ENCODE results near the gene TRIM63.

The TRIM63 gene

DNA sequence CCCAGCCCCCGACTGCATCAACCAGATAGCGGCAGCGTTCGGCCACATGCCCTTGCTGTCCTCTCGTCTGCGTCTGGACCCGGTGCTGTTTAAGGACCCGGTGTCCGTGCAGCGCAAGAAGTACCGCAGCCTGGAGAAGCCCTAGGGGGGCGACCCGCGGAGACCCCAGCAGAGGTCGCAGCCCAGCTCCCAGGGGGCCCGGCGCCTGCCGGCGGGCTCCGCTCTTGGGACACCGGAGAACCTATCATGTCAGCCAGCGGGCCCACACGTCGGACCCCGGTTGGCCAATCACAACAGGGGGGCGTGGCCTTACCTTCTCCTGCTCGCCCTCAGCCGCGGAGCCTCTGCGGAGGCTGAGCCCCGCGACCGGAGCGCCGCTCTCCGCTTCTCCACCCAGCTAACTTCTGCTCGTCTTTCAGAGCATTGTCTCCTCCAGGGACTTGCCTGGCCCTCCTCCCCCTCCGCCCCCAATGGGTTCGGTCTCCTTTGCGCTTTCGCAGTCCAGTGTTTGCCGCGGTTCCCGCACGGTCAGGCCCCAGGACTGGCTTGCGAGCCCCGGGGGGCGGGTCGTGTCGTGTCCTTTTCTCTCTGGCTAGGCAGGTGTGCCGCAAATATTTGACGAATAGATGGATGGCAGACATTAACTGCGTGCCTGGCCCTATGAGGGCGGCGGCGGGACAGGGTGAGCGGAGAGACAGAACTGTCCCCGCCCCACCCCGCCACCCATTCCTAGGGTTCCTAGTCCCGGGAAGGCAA is 32.0 kb downstream of the TRIM63 start:
- Histone ChIP-seq H3K27ac (ENCODE audit: low read depth, low read length) (peak overlapping the region; percentile 64), H3K4me3 (ENCODE audit: low read length) (peak overlapping the region; percentile 96), H3K36me3 (ENCODE audit: control insufficient read depth, insufficient read depth, low read length) (no peaks in the 10 kb centered on the region), H3K9ac (ENCODE audit: low read length) (peak overlapping the region; percentile 75), H3K27me3 (ENCODE audit: control insufficient read depth, insufficient read depth, low read length) (no peaks in the 10 kb centered on the region), H3K4me1 (ENCODE audit: control insufficient read depth, insufficient read depth, low read length) (peaks cover 6% of the 10 kb centered on the region)

DNA sequence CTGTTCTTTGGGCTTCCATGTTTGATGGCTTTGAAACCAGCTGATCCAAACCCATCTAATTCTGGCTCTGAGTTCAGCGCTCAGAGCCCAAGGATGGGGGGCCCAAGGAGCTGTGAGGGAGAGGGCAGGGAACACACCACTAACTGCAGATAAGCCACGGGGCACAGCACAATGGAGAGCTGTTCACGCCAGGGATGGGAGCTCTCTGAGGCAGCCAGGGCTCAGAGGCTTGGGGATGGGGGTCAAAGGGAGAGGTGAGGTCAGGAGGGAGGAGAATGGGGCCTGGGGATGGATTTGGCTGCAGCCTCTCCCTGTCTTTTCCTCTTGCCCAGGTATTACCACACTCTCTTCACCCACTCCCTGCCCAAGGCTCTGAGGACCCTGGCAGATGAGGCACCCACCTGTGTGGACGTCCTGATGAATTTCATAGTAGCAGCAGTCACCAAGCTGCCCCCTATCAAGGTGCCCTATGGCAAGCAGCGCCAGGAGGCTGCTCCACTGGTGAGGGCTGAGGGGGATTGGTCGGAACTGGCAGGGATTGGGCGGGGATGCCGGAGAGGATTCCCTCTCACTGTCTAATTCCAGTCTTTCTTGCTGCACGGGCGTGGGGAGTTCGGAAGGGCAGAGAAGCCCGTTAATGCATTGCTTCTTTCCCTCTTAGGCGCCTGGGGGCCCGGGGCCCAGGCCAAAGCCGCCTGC is 32.8 kb downstream of the TRIM63 start:
- Histone ChIP-seq H3K9ac (ENCODE audit: low read length) (no peak overlapping the region), H3K36me3 (ENCODE audit: control insufficient read depth, insufficient read depth, low read length) (no peaks in the 10 kb centered on the region), H3K4me1 (ENCODE audit: control insufficient read depth, insufficient read depth, low read length) (peaks cover 6% of the 10 kb centered on the region), H3K27ac (ENCODE audit: low read depth, low read length) (no peak overlapping the region), H3K4me3 (ENCODE audit: low read length) (peak overlapping the region; percentile 96), H3K27me3 (ENCODE audit: control insufficient read depth, insufficient read depth, low read length) (no peaks in the 10 kb centered on the region)

- H3K36me3 ChIP-seq (ENCODE audit: control insufficient read depth, insufficient read depth, low read length): no peaks in the 10 kb centered on the region
- H3K4me1 ChIP-seq (ENCODE audit: control insufficient read depth, insufficient read depth, low read length): peaks cover 6% of the 10 kb centered on the region
- H3K9ac ChIP-seq (ENCODE audit: low read length): no peak overlapping the region
- no peak overlapping the region for H3K4me3 ChIP-seq (ENCODE audit: low read length)
- no peaks in the 10 kb centered on the region for H3K27me3 ChIP-seq (ENCODE audit: control insufficient read depth, insufficient read depth, low read length)
- H3K27ac ChIP-seq (ENCODE audit: low read depth, low read length): no peak overlapping the region
Observed at GRCh38 chr1:26032656-26033357, 34.6 kb downstream of the TRIM63 start.

- Histone ChIP-seq H3K4me3 (ENCODE audit: low read length) (no peak overlapping the region), H3K36me3 (ENCODE audit: control insufficient read depth, insufficient read depth, low read length) (no peaks in the 10 kb centered on the region), H3K27ac (ENCODE audit: low read depth, low read length) (no peak overlapping the region), H3K4me1 (ENCODE audit: control insufficient read depth, insufficient read depth, low read length) (peaks cover 6% of the 10 kb centered on the region), H3K27me3 (ENCODE audit: control insufficient read depth, insufficient read depth, low read length) (no peaks in the 10 kb centered on the region), H3K9ac (ENCODE audit: low read length) (no peak overlapping the region)
Observed at GRCh38 chr1:26031611-26032220, 35.7 kb downstream of the TRIM63 start.

GRCh38 chr1:26031196-26031595 is 36.2 kb downstream of the TRIM63 start:
- no peak overlapping the region for H3K27ac ChIP-seq (ENCODE audit: low read depth, low read length)

DNA sequence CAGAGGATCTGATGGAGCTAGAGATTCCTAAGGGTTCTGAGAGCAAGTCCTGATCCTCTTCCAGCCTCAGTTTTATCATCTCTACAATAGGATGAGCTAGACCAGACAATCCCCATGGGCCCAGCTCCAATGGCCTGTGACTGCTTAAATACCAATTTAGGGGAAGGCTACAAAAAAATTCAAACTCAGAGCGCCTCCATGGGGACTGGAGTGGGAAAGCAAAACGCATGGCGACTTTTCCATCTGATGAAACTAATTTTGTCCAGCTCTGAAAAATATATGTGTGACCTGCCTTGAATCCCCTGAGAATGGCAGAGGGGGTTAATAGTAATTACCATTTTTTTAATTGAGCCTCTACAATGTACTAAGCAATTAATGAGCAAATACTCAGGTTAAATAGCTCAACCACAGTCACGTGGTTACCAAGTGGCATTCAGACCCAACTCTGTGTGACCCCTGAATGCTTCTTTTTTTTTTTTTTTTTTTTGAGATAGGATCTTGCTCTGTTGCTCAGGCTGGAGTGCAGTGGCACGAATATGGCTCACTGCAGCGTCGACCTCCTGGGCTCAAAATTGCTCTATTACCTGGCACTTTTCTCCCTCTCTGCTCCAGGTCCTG is 37.5 kb downstream of the TRIM63 start:
- no peaks in the 10 kb centered on the region for H3K27me3 ChIP-seq (ENCODE audit: control insufficient read depth, insufficient read depth, low read length)

More at GRCh38 chr1:26031196-26031595, 36.2 kb downstream of the TRIM63 start:
- Histone ChIP-seq H3K36me3 (ENCODE audit: control insufficient read depth, insufficient read depth, low read length) (no peaks in the 10 kb centered on the region), H3K4me1 (ENCODE audit: control insufficient read depth, insufficient read depth, low read length) (peaks cover 5% of the 10 kb centered on the region), H3K9ac (ENCODE audit: low read length) (no peak overlapping the region), H3K4me3 (ENCODE audit: low read length) (no peak overlapping the region), H3K27me3 (ENCODE audit: control insufficient read depth, insufficient read depth, low read length) (no peaks in the 10 kb centered on the region)

GRCh38 chr1:26029054-26029863 is 38.2 kb downstream of the TRIM63 start:
- no peaks in the 10 kb centered on the region for H3K36me3 ChIP-seq (ENCODE audit: control insufficient read depth, insufficient read depth, low read length)
- no peak overlapping the region for H3K9ac ChIP-seq (ENCODE audit: low read length)
- no peak overlapping the region for H3K27ac ChIP-seq (ENCODE audit: low read depth, low read length)
- H3K4me1 ChIP-seq (ENCODE audit: control insufficient read depth, insufficient read depth, low read length): no peaks in the 10 kb centered on the region
- no peak overlapping the region for H3K4me3 ChIP-seq (ENCODE audit: low read length)
- H3K27me3 ChIP-seq (ENCODE audit: control insufficient read depth, insufficient read depth, low read length): no peaks in the 10 kb centered on the region

More for the DNA sequence above, 37.5 kb downstream of the TRIM63 start:
- Histone ChIP-seq H3K27ac (ENCODE audit: low read depth, low read length) (no peak overlapping the region), H3K4me3 (ENCODE audit: low read length) (no peak overlapping the region), H3K9ac (ENCODE audit: low read length) (no peak overlapping the region), H3K4me1 (ENCODE audit: control insufficient read depth, insufficient read depth, low read length) (peaks cover 3% of the 10 kb centered on the region), H3K36me3 (ENCODE audit: control insufficient read depth, insufficient read depth, low read length) (no peaks in the 10 kb centered on the region)

DNA sequence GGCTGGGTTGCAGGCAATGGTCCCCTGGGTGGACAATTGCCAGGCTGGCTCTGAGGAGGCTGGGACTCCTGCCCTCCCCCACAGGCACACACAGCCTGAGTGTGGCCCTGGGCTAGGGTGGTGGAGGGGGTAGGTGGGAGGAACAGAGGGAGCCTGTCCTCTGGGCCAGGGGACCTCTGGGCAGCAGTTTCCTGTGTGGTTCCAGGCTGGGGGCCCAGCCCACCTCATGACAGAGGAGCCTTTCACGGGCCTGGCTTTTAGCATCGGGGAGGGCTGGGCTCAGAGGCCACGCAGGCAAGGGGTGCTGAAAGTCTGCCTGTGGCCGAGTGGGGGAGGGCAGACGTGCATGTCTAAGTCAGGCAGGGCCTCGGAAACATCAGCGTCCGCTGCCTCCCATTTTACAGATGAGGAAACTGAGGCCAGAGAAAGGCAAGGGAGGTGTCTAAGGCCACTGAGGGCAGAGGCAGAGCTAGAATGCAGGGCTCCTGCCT is 38.9 kb downstream of the TRIM63 start:
- Histone ChIP-seq H3K27me3 (ENCODE audit: control insufficient read depth, insufficient read depth, low read length) (no peaks in the 10 kb centered on the region), H3K9ac (ENCODE audit: low read length) (no peak overlapping the region), H3K4me3 (ENCODE audit: low read length) (no peak overlapping the region), H3K27ac (ENCODE audit: low read depth, low read length) (no peak overlapping the region), H3K4me1 (ENCODE audit: control insufficient read depth, insufficient read depth, low read length) (no peaks in the 10 kb centered on the region), H3K36me3 (ENCODE audit: control insufficient read depth, insufficient read depth, low read length) (no peaks in the 10 kb centered on the region)

DNA sequence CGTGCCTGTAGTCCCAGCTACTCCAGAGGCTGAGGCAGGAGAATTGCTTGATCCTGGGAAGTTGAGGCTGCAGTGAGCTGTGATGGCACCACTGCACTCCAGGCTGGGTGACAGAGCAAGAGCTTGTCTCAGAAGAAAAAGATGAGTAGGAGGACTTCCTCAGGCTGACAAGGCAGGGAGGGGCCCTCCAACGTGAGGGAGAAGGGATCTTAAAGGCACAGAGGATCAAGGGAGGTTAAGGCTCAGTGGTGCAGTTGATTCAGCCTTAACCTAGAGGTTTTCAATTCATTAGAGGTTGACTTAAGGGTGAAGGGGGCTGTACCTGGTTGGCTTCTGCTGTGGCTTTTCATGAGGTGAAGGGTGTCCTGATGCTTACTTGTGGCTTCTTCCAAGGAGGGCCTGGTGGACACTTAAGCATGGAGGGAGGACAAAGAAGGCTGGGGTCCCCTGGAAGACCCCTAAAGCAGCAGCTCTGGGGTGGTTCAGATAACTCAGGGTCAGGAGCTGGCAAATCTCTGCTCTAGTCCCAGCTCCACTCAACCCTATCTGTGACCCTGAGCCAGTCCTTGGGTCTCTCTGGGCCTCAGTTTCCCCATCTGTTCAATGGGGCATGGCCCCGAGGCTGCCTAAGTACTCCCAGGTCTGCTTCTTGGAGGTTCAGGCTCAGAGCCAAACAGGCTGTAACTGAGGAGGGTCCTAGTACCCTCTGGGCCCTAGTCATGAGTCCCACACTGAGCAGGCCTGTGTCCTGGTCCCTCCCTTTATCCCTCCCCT is 39.5 kb downstream of the TRIM63 start:
- no peak overlapping the region for H3K27ac ChIP-seq (ENCODE audit: low read depth, low read length)
- H3K4me3 ChIP-seq (ENCODE audit: low read length): no peak overlapping the region
- H3K4me1 ChIP-seq (ENCODE audit: control insufficient read depth, insufficient read depth, low read length): no peaks in the 10 kb centered on the region
- H3K36me3 ChIP-seq (ENCODE audit: control insufficient read depth, insufficient read depth, low read length): no peaks in the 10 kb centered on the region
- no peak overlapping the region for H3K9ac ChIP-seq (ENCODE audit: low read length)
- H3K27me3 ChIP-seq (ENCODE audit: control insufficient read depth, insufficient read depth, low read length): no peaks in the 10 kb centered on the region

- Histone ChIP-seq H3K4me1 (ENCODE audit: control insufficient read depth, insufficient read depth, low read length) (no peaks in the 10 kb centered on the region), H3K4me3 (ENCODE audit: low read length) (no peak overlapping the region), H3K36me3 (ENCODE audit: control insufficient read depth, insufficient read depth, low read length) (no peaks in the 10 kb centered on the region), H3K27ac (ENCODE audit: low read depth, low read length) (no peak overlapping the region), H3K9ac (ENCODE audit: low read length) (no peak overlapping the region), H3K27me3 (ENCODE audit: control insufficient read depth, insufficient read depth, low read length) (no peaks in the 10 kb centered on the region)
Observed at GRCh38 chr1:26025517-26025916, 41.9 kb downstream of the TRIM63 start.

DNA sequence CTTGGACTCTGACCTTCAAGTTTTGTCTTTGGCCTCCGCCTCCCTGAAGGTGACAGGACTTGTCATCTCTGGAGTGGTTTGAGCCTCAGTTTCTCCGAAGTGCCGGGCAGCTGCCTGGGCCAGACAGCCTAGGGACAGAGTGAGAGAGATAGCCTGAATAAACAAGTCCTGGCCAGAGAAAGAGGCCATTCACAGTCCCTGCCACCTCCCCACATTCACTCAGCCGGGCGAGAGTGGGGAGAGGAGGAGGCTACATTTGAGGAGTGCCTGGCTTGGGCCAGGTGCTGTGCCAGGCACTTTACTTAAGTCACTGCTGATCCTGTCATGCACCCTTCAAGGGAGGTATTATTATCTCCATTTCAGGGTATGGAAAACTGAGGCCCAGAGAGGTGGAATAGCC is 42.4 kb downstream of the TRIM63 start:
- H3K4me3 ChIP-seq (ENCODE audit: low read length): no peak overlapping the region
- H3K27ac ChIP-seq (ENCODE audit: low read depth, low read length): no peak overlapping the region
- no peak overlapping the region for H3K9ac ChIP-seq (ENCODE audit: low read length)
- H3K36me3 ChIP-seq (ENCODE audit: control insufficient read depth, insufficient read depth, low read length): no peaks in the 10 kb centered on the region
- no peaks in the 10 kb centered on the region for H3K4me1 ChIP-seq (ENCODE audit: control insufficient read depth, insufficient read depth, low read length)
- H3K27me3 ChIP-seq (ENCODE audit: control insufficient read depth, insufficient read depth, low read length): no peaks in the 10 kb centered on the region
